Occipital lobe (tissue), 2 donors: Measurements from ENCODE around the gene PRDM2. TPM values are rescaled to one million over a fixed set of nuclear protein-coding genes. Genes with fewer than 3 reads are reported as not detected.

ENCODE experiments used
- DNase-seq: peaks from one replicate; lab custom pipeline; 2025; lab: John Stamatoyannopoulos, UW
- total RNA-seq: library from RNA; depleted of rRNA; stranded (reverse); fragments of >200 nt; gene quantifications from one replicate; pipeline ENCODE4 v1.2.3, GENCODE V29; 2014

PRDM2 gene
- total RNA-seq, 1 donor from 2014 or later = 36.8 TPM

- no peak for DNase-seq
These were observed 112.7 kb downstream of the PRDM2 start for GRCh38 chr1:13812456-13813397.

DNA sequence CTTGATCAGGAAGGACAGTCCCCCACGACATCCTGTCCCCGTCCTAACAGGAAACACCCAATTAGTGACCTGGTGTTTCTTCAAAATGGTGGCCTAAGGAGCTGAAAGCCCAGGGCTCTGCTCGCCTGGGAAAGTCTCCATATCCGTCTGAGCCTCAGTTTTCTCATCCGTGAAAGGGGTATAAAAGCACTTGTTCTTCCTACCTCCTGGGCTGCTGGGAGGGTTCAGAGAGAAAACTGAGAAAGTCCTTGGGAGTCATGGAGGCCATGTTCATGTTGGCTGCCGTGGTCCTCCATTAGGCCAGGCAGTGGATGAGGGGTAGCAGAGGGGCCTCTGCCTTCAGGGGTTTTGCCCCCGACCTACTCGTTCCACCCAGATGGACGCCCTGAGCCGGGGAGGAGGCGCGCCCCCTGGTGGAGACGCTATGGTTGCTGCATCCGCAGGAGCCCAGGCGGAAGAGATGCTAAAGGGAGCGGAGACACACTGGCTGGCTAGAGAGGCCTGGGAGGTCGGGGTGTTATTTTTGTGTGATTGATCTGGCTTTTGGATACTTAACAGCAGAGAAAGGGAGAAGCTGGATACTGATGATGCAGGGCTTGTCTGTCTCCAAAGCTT, 113.5 kb downstream of the PRDM2 start:
- no peak for DNase-seq

- no peak for DNase-seq
These were observed 114.1 kb downstream of the PRDM2 start for GRCh38 chr1:13814131-13814530.

DNA sequence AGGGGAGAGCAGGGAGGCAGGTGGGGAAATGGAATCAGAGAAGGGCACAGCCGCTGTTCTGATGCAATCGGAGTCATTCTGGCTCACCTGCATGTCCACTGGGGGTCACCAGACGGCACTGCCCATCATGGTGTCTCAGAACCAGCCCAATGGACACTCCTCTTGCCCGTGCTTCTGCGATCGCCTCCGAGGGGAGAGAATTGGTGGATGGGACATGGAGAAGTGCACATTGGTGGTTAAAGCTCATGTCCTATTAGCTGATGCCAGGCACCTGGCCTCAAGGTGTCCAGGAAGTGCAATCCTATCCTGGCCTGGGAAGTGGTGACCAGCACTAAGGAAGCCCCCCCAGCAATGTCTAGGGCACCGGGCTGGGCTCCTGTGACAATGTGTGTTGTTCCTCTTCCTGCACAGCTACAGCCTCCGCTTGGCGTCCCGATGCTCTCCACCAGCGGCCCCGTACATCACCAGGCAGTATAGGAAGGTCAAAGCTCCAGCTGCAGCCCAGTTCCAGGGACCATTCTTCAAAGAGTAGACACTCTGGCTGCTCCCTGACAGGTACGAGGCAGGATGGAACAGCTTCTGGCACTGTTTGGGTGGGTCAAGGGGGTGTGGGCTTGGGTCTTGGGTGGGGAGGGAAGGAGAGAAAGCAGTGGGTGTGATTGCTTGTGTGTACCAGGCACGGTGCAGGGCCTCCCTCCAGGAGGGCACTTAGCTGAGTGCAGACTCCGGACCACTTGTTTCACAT, 116.2 kb downstream of the PRDM2 start:
- DNase-seq = no peak

- no peak for DNase-seq
These were observed 117.9 kb downstream of the PRDM2 start for GRCh38 chr1:13817906-13818305.

GRCh38 chr1:13818926-13819325, 118.9 kb downstream of the PRDM2 start:
- no peak for DNase-seq

- DNase-seq = no peak
These were observed 119.7 kb downstream of the PRDM2 start for GRCh38 chr1:13819642-13820041.

DNA sequence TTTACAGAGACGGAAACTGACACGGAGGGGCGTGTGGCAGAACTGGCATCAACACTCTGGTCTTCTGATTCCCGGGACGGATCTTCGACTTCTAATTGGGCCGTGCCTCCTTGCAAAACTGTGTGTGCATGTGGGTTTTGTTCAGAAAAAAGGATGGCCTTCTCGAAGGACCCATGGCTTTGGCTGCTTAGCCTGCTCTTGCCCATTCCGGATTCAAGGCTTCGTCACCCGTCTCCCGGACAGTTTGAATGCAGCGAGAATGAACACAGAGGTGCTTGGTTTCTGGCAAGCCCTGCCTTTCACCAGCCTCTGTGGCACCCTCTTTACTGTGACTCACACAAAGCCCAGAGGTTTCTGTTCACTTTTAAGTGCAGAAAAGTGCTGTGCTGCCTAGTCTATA, 120.1 kb downstream of the PRDM2 start:
- DNase-seq = no peak

DNA sequence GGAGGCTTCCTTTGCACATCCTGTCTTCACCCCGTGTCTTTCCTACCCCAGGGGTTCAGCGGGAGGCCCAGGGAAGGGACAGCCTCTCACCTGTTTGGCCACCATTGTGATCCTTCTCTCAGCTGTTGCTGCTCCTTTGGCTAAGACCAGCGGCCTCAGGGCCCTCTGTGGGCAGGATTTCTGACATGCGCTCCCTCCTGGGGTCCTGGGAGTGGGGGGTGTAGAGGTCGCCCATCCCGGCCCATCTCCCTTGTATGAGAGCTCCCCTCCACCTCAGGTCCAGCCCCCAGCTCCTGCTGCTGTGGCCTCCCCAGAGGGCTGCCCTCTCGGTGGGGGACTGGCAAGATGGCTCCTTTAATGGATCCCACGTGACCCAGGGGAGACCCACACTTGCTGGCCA, 120.5 kb downstream of the PRDM2 start:
- no peak for DNase-seq

GRCh38 chr1:13823126-13823880, 123.3 kb downstream of the PRDM2 start:
- no peak for DNase-seq

- DNase-seq = no peak
These were observed 123.9 kb downstream of the PRDM2 start for GRCh38 chr1:13823936-13824335.

GRCh38 chr1:13824626-13825025, 124.6 kb downstream of the PRDM2 start:
- no peak for DNase-seq

DNA sequence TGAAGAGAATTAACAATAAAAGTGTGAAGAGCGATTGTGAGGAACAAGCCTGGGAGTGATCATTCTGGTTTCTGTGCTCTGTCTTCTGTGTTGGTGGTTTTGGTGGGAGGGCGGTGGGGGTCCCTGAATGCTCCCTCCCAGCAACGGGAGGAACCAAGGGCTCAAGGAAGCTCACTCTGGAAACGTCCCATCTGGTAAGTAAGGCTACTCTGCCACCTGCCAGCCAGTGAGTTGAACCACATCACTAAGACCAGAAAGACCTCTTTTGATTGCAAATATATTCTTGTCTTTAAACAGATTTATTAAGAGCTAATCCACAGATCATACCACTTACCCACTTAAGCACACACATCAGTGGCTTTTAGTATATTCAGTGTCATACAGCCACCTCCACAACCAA, 125.0 kb downstream of the PRDM2 start:
- no peak for DNase-seq

DNA sequence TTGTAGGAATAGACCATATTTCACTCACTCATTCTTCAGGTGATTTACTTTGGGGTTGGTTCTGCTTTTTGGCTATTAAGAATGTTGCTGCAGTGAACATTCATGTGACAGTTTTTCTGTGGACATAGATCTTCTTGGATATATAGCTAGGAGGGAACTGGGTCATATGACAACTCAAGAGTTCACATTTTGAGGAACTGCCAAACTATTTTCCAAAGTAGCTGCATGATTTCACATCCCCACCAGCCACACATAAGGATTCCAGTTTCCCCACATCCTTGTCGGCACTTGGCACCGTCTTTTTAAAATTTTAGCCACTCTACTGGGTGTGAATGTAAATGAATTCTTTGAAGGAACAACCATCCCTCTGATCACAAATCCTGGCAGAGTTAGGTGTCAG, 126.0 kb downstream of the PRDM2 start:
- DNase-seq = no peak

DNA sequence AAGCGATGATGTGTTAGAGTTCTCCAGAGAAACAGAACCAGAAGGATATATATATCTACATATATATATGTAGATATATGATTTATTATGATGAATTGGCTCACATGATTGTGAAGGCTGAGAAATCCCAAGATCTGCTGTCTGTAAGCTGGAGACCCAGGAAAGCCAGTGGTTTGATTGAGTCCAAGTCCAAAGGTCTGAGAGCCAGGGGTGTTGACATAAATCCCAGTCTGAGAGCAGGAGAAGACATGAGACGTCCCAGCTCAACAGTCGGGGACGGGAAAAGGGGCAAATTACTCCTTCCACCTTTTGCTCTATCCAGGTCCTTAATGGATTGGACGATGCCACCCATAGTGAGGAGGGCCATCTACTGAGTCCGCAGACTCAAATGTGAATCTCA, 126.6 kb downstream of the PRDM2 start:
- DNase-seq = no peak

DNA sequence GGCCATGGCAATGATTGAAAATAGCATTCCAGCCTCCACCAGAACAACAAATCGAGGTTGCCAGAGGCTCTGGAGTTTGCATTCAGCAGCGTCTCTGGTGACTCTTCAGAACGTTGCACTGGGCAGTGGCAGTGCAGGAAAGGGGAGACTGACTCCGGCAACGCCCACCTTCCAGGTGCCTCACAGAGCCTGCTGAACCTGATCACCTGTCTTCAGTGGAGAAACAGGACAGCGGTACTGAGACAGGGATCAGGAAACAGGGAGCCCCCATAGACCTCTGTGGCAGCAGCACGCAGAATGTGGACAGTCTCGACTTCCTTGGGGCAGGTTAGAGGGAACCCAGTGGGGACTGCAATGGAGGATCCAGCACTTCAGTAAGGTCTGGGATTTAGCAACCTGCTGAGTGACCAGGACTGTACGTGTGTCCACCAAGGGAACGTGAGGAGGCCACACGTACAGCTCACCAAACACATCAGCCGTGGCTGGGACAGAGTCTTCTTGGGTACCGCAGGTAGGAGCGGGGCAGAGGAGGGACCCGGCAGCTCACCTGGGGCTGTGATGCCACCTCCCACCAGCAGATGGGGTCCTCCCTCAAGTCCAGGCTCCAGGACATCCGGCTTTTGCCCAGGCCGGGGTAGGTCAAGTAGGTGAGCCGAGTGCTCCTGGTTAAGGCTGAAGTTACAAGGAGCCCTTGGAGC, 128.6 kb downstream of the PRDM2 start:
- no peak for DNase-seq

DNA sequence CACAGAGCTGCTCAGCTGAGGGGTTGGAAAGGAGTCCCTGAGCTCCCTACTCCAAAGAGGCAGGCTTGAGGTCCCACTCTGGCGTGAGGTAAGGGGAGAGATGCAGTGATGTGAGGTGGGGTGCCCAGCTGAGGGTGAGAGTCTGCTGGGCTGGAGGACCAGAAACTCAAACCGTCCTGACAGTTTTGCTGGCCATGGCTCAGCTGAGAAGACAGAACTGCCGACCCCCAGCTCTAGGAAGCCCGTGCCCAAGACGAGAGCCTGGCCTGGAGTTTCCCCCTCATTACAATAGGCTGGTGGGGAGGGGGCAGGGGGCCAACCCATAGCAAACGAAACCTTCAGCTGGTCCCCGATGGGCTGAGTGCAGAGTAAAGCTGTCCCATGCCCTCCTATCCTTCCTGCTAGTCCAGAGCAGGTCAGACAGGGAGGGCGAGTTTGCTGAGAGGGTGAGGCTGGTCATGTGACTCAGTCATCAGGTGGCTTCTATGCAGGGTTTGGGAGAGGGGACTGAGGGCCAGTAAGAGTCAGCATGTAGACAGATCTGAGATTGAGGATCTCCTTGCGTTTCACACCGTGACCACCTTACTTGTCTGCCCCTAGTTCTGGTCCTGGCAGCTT, 129.3 kb downstream of the PRDM2 start:
- DNase-seq = no peak

- DNase-seq = no peak
These were observed 130.2 kb downstream of the PRDM2 start for GRCh38 chr1:13830170-13830569.

GRCh38 chr1:13830616-13831280, 130.8 kb downstream of the PRDM2 start:
- DNase-seq = no peak

DNA sequence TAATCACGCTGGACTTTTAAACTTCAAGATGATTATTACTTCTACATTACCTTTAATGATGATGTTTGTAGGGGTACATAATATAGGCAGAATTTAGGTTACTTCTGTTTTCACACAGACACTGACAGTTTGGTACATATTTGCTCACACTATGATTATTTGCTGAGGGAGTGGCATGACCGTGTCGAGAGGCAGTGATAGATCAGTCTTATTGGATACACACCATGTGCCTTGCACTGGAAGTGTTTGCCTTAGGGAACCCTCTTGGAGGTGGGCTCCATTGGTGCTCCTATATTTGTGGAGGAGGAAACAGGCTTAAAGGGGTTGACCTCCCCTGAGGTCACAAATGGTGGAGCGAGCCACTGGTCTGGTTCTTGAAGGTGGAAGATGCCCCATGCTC, 132.1 kb downstream of the PRDM2 start:
- no peak for DNase-seq
